Neural cell (in vitro differentiated cells): ENCODE data around the gene GLDC. TPM values are rescaled to one million over a fixed set of nuclear protein-coding genes. Genes with fewer than 3 reads are reported as not detected.

Experiments used
- H2AFZ ChIP-seq: fragments of 200-600, 300-800 bp; sonication (generic), shearing (Covaris generic); 2 replicates; pipeline ENCODE4 v1.6.0; 2014; ENCODE audit warnings: low read depth, mild to moderate bottlenecking, antibody characterized with exemption, low read length, moderate library complexity
- H3F3A ChIP-seq: fragments of 200-600 bp; shearing (Covaris generic); 2 replicates; pipeline ENCODE4 v1.6.1; 2016; ENCODE audit warnings: mild to moderate bottlenecking, moderate library complexity, mixed read lengths, antibody characterized with exemption, low read length; ENCODE audit not compliant: insufficient read depth, poor library complexity, severe bottlenecking
- H3K27ac ChIP-seq: fragments of 200-600, 300-800 bp; sonication (generic), shearing (Covaris generic); 2 replicates; pipeline ENCODE4 v1.5.1; 2014; ENCODE audit warnings: mild to moderate bottlenecking, low read length, moderate library complexity
- H3K27me3 ChIP-seq: fragments of 300-800, 200-600 bp; sonication (generic), shearing (Covaris generic); 2 replicates; pipeline ENCODE4 v1.6.0; 2014; ENCODE audit warnings: mild to moderate bottlenecking, low read depth, low read length, moderate library complexity; ENCODE audit not compliant: insufficient read depth
- H3K36me3 ChIP-seq: fragments of 300-800, 200-600 bp; sonication (generic), shearing (Covaris generic); 2 replicates; pipeline ENCODE4 v1.5.1; 2014; ENCODE audit warnings: mild to moderate bottlenecking, antibody characterized with exemption, low read length, moderate library complexity; ENCODE audit not compliant: insufficient read depth
- H3K4me2 ChIP-seq: fragments of 300-800, 200-600 bp; sonication (generic), shearing (Covaris generic); 2 replicates; pipeline ENCODE4 v1.6.0; 2014; ENCODE audit warnings: mild to moderate bottlenecking, low read length
- H3K4me3 ChIP-seq: fragments of 300-800, 200-600 bp; sonication (generic), shearing (Covaris generic); 2 replicates; pipeline ENCODE4 v1.5.1; 2014; ENCODE audit warnings: mild to moderate bottlenecking, low read length, moderate library complexity
- H3K79me2 ChIP-seq: fragments of 200-600 bp; shearing (Covaris generic); replicated peaks from 2 replicates; pipeline ENCODE4 v1.6.0; 2014; ENCODE audit warnings: mild to moderate bottlenecking, low read length, moderate library complexity; ENCODE audit not compliant: insufficient read depth
- H3K9ac ChIP-seq: fragments of 300-800, 200-600 bp; sonication (generic), shearing (Covaris generic); 2 replicates; pipeline ENCODE4 v1.6.1; 2016; ENCODE audit warnings: mild to moderate bottlenecking, low read length, mixed read lengths
- H3K9me2 ChIP-seq: fragments of 200-600 bp; shearing (Covaris generic); 2 replicates; pipeline ENCODE4 v1.6.1; 2016; ENCODE audit warnings: mild to moderate bottlenecking, low read length, mixed read lengths; ENCODE audit not compliant: insufficient read depth
- H3K9me3 ChIP-seq: fragments of 200-600, 300-800 bp; sonication (generic), shearing (Covaris generic); 2 replicates; pipeline ENCODE4 v1.6.1; 2016; ENCODE audit warnings: mild to moderate bottlenecking, mixed run types, low read length, moderate library complexity, mixed read lengths
- H4K20me1 ChIP-seq: fragments of 200-600 bp; shearing (Covaris generic); 2 replicates; pipeline ENCODE4 v1.6.1; 2016; ENCODE audit warnings: mild to moderate bottlenecking, mixed run types; ENCODE audit not compliant: insufficient read depth
- CTCF ChIP-seq: fragments of 450-650 bp; IDR thresholded peaks from 2 replicates; pipeline ENCODE4 v1.5.1; 2014; ENCODE audit warnings: antibody characterized with exemption, mild to moderate bottlenecking, moderate library complexity; ENCODE audit not compliant: poor library complexity, severe bottlenecking
- EP300 ChIP-seq: fragments of 450-650 bp; conservative IDR thresholded peaks from 2 replicates; pipeline ENCODE4 v1.6.1; 2014; ENCODE audit warnings: antibody characterized with exemption, mild to moderate bottlenecking, moderate library complexity; ENCODE audit not compliant: poor library complexity, severe bottlenecking
- EZH2 ChIP-seq: fragments of 200-600, 300-800 bp; shearing (Covaris generic), sonication (generic); IDR thresholded peaks from 2 replicates; pipeline ENCODE4 v1.6.1; 2014; ENCODE audit warnings: antibody characterized with exemption, low read length, borderline replicate concordance, mild to moderate bottlenecking; ENCODE audit not compliant: insufficient read depth, poor library complexity, severe bottlenecking
- MXI1 ChIP-seq: fragments of 450-650 bp; conservative IDR thresholded peaks from 2 replicates; pipeline ENCODE4 v1.6.1; 2014; ENCODE audit warnings: antibody characterized with exemption, mild to moderate bottlenecking; ENCODE audit not compliant: poor library complexity, severe bottlenecking
- POLR2AphosphoS5 ChIP-seq: IDR thresholded peaks from 2 replicates; pipeline ENCODE4 v1.6.1; 2012
- RAD21 ChIP-seq: fragments of 450-650 bp; conservative IDR thresholded peaks from 2 replicates; pipeline ENCODE4 v1.6.1; 2014; ENCODE audit warnings: antibody characterized with exemption, mild to moderate bottlenecking, moderate library complexity
- REST ChIP-seq: IDR thresholded peaks from 2 replicates; pipeline ENCODE4 v1.6.1; 2012; ENCODE audit warnings: borderline replicate concordance
- SMC3 ChIP-seq: fragments of 450-650 bp; conservative IDR thresholded peaks from 2 replicates; pipeline ENCODE4 v1.6.1; 2014; ENCODE audit warnings: antibody characterized with exemption, mild to moderate bottlenecking, moderate library complexity; ENCODE audit not compliant: poor library complexity
- TAF1 ChIP-seq: IDR thresholded peaks from 2 replicates; pipeline ENCODE4 v1.6.1; 2012; ENCODE audit warnings: low read depth
- polyA plus RNA-seq: library from polyadenylated mRNA; depleted of rRNA; stranded (reverse); fragments of >200 nt; gene quantifications from 2 replicates; pipeline ENCODE4 v1.2.3, GENCODE V29; 2014

GLDC gene
- polyA plus RNA-seq, 1 donor from 2014 or later: 11.4 TPM

GRCh38 chr9:6664204-6664680, 18.7 kb upstream of the GLDC start:
- Histone ChIP-seq H3K36me3 (no peaks in the 10 kb centered on the region), H3K4me3 (no peak overlapping the region), H3F3A (no peaks in the 10 kb centered on the region), H3K9ac (no peak overlapping the region), H3K27me3 (no peaks in the 10 kb centered on the region), H3K9me2 (no peaks in the 10 kb centered on the region), H3K9me3 (no peaks in the 10 kb centered on the region), H2AFZ (no peak overlapping the region), H3K27ac (no peak overlapping the region), H3K4me2 (no peak overlapping the region), H4K20me1 (no peaks in the 10 kb centered on the region), H3K79me2 (no peaks in the 10 kb centered on the region)
- no peak for TF ChIP-seq POLR2AphosphoS5
- TF ChIP-seq TAF1: no peak
- no peak for TF ChIP-seq MXI1
- TF ChIP-seq EP300: no peak
- no peak for TF ChIP-seq EZH2
- TF ChIP-seq CTCF: no peak
- no peak for TF ChIP-seq REST
- TF ChIP-seq RAD21: no peak
- no peak for TF ChIP-seq SMC3

- no peak overlapping the region for H3K4me3 ChIP-seq
- no peaks in the 10 kb centered on the region for H3K79me2 ChIP-seq
- no peak overlapping the region for H2AFZ ChIP-seq
- no peaks in the 10 kb centered on the region for H3K36me3 ChIP-seq
- H4K20me1 ChIP-seq: no peaks in the 10 kb centered on the region
- H3K4me2 ChIP-seq: no peak overlapping the region
- H3K9ac ChIP-seq: no peak overlapping the region
- no peak for TF ChIP-seq EZH2
- TF ChIP-seq EP300: no peak
- no peak for TF ChIP-seq RAD21
- no peak for TF ChIP-seq REST
- TF ChIP-seq SMC3: no peak
- TF ChIP-seq MXI1: no peak
- no peak for TF ChIP-seq TAF1
- TF ChIP-seq CTCF: no peak
- no peak for TF ChIP-seq POLR2AphosphoS5
- H3K9me2 ChIP-seq: no peaks in the 10 kb centered on the region
- H3K27me3 ChIP-seq: no peaks in the 10 kb centered on the region
- no peaks in the 10 kb centered on the region for H3F3A ChIP-seq
- no peaks in the 10 kb centered on the region for H3K9me3 ChIP-seq
- no peak overlapping the region for H3K27ac ChIP-seq
Measured at GRCh38 chr9:6660512-6660911, 15.0 kb upstream of the GLDC start.
